HEK293 (cell line): ENCODE measurements around the gene RAET1E.

Experiments
- CTCF ChIP-seq: fragments of 450-650 bp; formaldehyde crosslinking; IDR thresholded peaks from 2 replicates; pipeline ENCODE4 v1.5.1; 2016; ENCODE audit warnings: missing biosample characterization, missing genetic modification characterization
- GLI2 ChIP-seq: fragments of 450-650 bp; formaldehyde crosslinking; IDR thresholded peaks from 2 replicates; pipeline ENCODE4; 2017; ENCODE audit warnings: missing biosample characterization, missing genetic modification characterization, low read depth, borderline replicate concordance
- PBX3 ChIP-seq: sonication (generic); formaldehyde crosslinking; IDR thresholded peaks from 2 replicates; pipeline ENCODE4 v1.8.1; 2022; ENCODE audit warnings: mild to moderate bottlenecking, moderate library complexity, missing genetic modification reagents
- ZBTB44 ChIP-seq: fragments of 450-650 bp; IDR thresholded peaks from 2 replicates; pipeline ENCODE4 v1.5.1; 2018; ENCODE audit warnings: missing biosample characterization, mild to moderate bottlenecking, missing genetic modification characterization
- ZNF10 ChIP-seq: fragments of 450-650 bp; formaldehyde crosslinking; IDR thresholded peaks from 2 replicates; pipeline ENCODE4 v1.5.1; 2017; ENCODE audit warnings: missing biosample characterization, missing genetic modification characterization
- ZNF214 ChIP-seq: fragments of 450-650 bp; formaldehyde crosslinking; IDR thresholded peaks from 2 replicates; pipeline ENCODE4 v1.5.1; 2017; ENCODE audit warnings: missing biosample characterization, mild to moderate bottlenecking, missing genetic modification characterization, borderline replicate concordance
- ZNF354C ChIP-seq: fragments of 450-650 bp; formaldehyde crosslinking; IDR thresholded peaks from 2 replicates; pipeline ENCODE4 v1.5.1; 2016; ENCODE audit warnings: missing biosample characterization, missing genetic modification characterization, low read depth, borderline replicate concordance
- ZNF362 ChIP-seq: fragments of 450-650 bp; formaldehyde crosslinking; IDR thresholded peaks from 2 replicates; pipeline ENCODE4 v1.5.1; 2016; ENCODE audit warnings: missing biosample characterization, missing genetic modification characterization
- ZNF510 ChIP-seq: fragments of 450-650 bp; formaldehyde crosslinking; IDR thresholded peaks from 2 replicates; pipeline ENCODE4 v1.5.1; 2018; ENCODE audit warnings: mild to moderate bottlenecking, missing genetic modification characterization, missing biosample characterization; ENCODE audit not compliant: insufficient replicate concordance
- ZNF513 ChIP-seq: fragments of 450-650 bp; IDR thresholded peaks from 2 replicates; pipeline ENCODE4 v1.5.1; 2018; ENCODE audit warnings: missing biosample characterization, missing genetic modification characterization

GRCh38 chr6:149854532-149854931 lies 43.4 kb downstream of the RAET1E start:
- TF ChIP-seq GLI2 (tag by site-specific recombination) = no peak
- TF ChIP-seq ZNF214 (tag by site-specific recombination) = no peak
- no peak for TF ChIP-seq ZNF354C (tag by site-specific recombination)
- no peak for TF ChIP-seq CTCF (tag by site-specific recombination)
- TF ChIP-seq PBX3 (CRISPR knock-in tag) = no peak
- TF ChIP-seq ZNF513 (tag by site-specific recombination) = no peak
- TF ChIP-seq ZNF10 (tag by site-specific recombination) = no peak
- TF ChIP-seq ZBTB44 (tag by site-specific recombination) = no peak
- no peak for TF ChIP-seq ZNF510 (tag by site-specific recombination)
- TF ChIP-seq ZNF362 (tag by site-specific recombination) = no peak
